ENCODE data around the gene BBS2.

DNA sequence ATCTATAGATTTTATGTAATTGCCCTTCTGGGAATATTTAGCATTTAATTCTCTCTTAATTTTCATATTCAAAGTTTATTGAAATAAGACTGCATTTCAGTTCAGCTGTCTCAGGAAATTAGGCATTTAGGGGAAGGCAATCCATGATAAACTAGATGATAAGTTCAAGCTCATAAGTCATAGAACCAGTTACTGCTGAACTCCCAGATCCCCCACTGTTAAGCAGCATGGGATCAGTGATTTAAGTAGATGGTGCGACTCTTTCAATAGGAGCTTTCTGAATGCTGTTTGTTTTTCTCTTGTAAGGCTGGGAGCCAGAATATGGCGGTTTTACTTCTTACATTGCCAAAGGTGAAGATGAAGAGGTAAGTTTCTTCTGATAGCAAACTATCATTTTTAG lies 44.6 kb downstream of the BBS2 start:
- TF ChIP-seq, protein P1, sequence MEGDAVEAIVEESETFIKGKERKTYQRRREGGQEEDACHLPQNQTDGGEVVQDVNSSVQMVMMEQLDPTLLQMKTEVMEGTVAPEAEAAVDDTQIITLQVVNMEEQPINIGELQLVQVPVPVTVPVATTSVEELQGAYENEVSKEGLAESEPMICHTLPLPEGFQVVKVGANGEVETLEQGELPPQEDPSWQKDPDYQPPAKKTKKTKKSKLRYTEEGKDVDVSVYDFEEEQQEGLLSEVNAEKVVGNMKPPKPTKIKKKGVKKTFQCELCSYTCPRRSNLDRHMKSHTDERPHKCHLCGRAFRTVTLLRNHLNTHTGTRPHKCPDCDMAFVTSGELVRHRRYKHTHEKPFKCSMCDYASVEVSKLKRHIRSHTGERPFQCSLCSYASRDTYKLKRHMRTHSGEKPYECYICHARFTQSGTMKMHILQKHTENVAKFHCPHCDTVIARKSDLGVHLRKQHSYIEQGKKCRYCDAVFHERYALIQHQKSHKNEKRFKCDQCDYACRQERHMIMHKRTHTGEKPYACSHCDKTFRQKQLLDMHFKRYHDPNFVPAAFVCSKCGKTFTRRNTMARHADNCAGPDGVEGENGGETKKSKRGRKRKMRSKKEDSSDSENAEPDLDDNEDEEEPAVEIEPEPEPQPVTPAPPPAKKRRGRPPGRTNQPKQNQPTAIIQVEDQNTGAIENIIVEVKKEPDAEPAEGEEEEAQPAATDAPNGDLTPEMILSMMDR (IDR thresholded peaks at IDR 0.05), result no peak
- no peak for TF ChIP-seq POLR2A (IDR thresholded peaks at IDR 0.05)
